HepG2 (cell line): ENCODE results near the gene CAT.

Experiments
- CREB1 ChIP-seq, 2 experiments: fragments of 450-650 bp in 1 of 2; IDR thresholded peaks; 2 replicates each; pipeline ENCODE4 v1.6.1; 2016 to 2017; ENCODE audit warnings: control low read depth in 1 of 2, mild to moderate bottlenecking in 1 of 2, missing compliant biosample characterization in 1 of 2, missing genetic modification characterization in 1 of 2
- NFE2L2 ChIP-seq: fragments of 150-350 bp; IDR thresholded peaks from 2 replicates; pipeline ENCODE4 v1.6.1; 2014; ENCODE audit warnings: low read length
- POLR2A ChIP-seq, 2 experiments: IDR thresholded peaks; 2 replicates each; pipeline ENCODE4 v1.6.1; 2011; ENCODE audit warnings: low read depth in 2 of 2, low read length in 2 of 2, mild to moderate bottlenecking in 1 of 2, moderate library complexity in 1 of 2; ENCODE audit not compliant: insufficient read depth in 1 of 2
- SIN3A ChIP-seq: IDR thresholded peaks from 2 replicates; pipeline ENCODE4 v1.6.1; 2011; ENCODE audit warnings: low read depth, mild to moderate bottlenecking, control low read depth, low read length, borderline replicate concordance
- SMAD3 ChIP-seq: sonication (generic); formaldehyde crosslinking; IDR thresholded peaks from 2 replicates; pipeline ENCODE4 v1.4.0; 2020; ENCODE audit warnings: missing genetic modification reagents
- SMC3 ChIP-seq: IDR thresholded peaks from 2 replicates; pipeline ENCODE4 v1.6.1; 2011; ENCODE audit warnings: low read length, improper control_type of control experiment
- ZFP82 ChIP-seq: sonication (generic); formaldehyde crosslinking; IDR thresholded peaks from 2 replicates; pipeline ENCODE4 v1.5.1; 2020; ENCODE audit warnings: mild to moderate bottlenecking, missing genetic modification reagents, borderline replicate concordance
- TF ChIP-seq, protein P1 (sequence below): sonication (generic); formaldehyde crosslinking; IDR thresholded peaks from 2 replicates; pipeline ENCODE4 v1.5.0; 2020; ENCODE audit warnings: mild to moderate bottlenecking, missing genetic modification reagents, moderate library complexity

GRCh38 chr11:34425867-34426266 is 12.9 kb upstream of the CAT start:
- TF ChIP-seq, protein P1, sequence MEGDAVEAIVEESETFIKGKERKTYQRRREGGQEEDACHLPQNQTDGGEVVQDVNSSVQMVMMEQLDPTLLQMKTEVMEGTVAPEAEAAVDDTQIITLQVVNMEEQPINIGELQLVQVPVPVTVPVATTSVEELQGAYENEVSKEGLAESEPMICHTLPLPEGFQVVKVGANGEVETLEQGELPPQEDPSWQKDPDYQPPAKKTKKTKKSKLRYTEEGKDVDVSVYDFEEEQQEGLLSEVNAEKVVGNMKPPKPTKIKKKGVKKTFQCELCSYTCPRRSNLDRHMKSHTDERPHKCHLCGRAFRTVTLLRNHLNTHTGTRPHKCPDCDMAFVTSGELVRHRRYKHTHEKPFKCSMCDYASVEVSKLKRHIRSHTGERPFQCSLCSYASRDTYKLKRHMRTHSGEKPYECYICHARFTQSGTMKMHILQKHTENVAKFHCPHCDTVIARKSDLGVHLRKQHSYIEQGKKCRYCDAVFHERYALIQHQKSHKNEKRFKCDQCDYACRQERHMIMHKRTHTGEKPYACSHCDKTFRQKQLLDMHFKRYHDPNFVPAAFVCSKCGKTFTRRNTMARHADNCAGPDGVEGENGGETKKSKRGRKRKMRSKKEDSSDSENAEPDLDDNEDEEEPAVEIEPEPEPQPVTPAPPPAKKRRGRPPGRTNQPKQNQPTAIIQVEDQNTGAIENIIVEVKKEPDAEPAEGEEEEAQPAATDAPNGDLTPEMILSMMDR (CRISPR knock-in tag) = no peak
- TF ChIP-seq CREB1 (IDR thresholded peaks at IDR 0.05) (no peak), CREB1 (CRISPR knock-in tag; IDR thresholded peaks at IDR 0.05) (no peak), POLR2A (IDR thresholded peaks at IDR 0.05; ENCODE audit: insufficient read depth in 1 of 2, low read depth in 2 of 2, low read length in 2 of 2) (no peak), SMAD3 (CRISPR knock-in tag) (no peak), SMC3 (no peak), ZFP82 (CRISPR knock-in tag) (no peak), SIN3A (no peak), NFE2L2 (no peak)
